ENCODE data around the gene JAGN1. TPM values are rescaled to one million over a fixed set of nuclear protein-coding genes. Genes with fewer than 3 reads are reported as not detected.
"Not testable (repeated sequence)": the region's sequence is repeated elsewhere in the genome, so short reads cannot be mapped to it uniquely, and the experiment has no call there.

Gene JAGN1
- total and polyA plus RNA-seq, 2 donors (not counting 1 experiment from before 2014, with no cell fraction given): 20.3 to 25.7 TPM

- no peaks in the 10 kb centered on the region for H3K9me3 Mint-ChIP-seq (ENCODE audit: insufficient read depth)
- DNase-seq (no peak), ATAC-seq (ENCODE audit: low read depth) (no peak)
- H3K9me3 ChIP-seq (ENCODE audit: control extremely low read depth in 1 of 3, control insufficient read depth in 2 of 3, insufficient read depth in 1 of 3, low read length in 2 of 3): no peaks in the 10 kb centered on the region
- ChIA-PET POLR2A (no interaction called here), CTCF (no interaction called here)
- no peak overlapping the region for H3K9ac ChIP-seq (ENCODE audit: low read length)
- intact Hi-C loops (cut with micrococcal nuclease): no loop called here
- peaks cover 15% of the 10 kb centered on the region for H3K27me3 Mint-ChIP-seq
- TF ChIP-seq EZH2 (IDR thresholded peaks at IDR 0.05; ENCODE audit: borderline replicate concordance, insufficient read depth, low read depth, low read length, poor library complexity, severe bottlenecking): no peak
- TF ChIP-seq, protein P1, sequence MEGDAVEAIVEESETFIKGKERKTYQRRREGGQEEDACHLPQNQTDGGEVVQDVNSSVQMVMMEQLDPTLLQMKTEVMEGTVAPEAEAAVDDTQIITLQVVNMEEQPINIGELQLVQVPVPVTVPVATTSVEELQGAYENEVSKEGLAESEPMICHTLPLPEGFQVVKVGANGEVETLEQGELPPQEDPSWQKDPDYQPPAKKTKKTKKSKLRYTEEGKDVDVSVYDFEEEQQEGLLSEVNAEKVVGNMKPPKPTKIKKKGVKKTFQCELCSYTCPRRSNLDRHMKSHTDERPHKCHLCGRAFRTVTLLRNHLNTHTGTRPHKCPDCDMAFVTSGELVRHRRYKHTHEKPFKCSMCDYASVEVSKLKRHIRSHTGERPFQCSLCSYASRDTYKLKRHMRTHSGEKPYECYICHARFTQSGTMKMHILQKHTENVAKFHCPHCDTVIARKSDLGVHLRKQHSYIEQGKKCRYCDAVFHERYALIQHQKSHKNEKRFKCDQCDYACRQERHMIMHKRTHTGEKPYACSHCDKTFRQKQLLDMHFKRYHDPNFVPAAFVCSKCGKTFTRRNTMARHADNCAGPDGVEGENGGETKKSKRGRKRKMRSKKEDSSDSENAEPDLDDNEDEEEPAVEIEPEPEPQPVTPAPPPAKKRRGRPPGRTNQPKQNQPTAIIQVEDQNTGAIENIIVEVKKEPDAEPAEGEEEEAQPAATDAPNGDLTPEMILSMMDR (IDR thresholded peaks at IDR 0.05): no peak
- 93% methylated on average over 5 of the region's 6 CpGs for WGBS (ENCODE audit: insufficient coverage)
- no peaks in the 10 kb centered on the region for H3K4me1 Mint-ChIP-seq
- no peak overlapping the region for H2AFZ ChIP-seq (ENCODE audit: insufficient read depth, low read depth, low read length, poor library complexity, severe bottlenecking)
- H3K4me2 ChIP-seq (replicated peaks; ENCODE audit: low read depth, low read length, poor library complexity, severe bottlenecking): no peak overlapping the region
- H3K36me3 ChIP-seq (replicated peaks in 1 of 2; ENCODE audit: control extremely low read depth in 1 of 2, control insufficient read depth in 1 of 2, extremely low read depth in 1 of 2, insufficient read depth in 2 of 2, low read length in 1 of 2): no peaks in the 10 kb centered on the region
- H3K27me3 ChIP-seq (replicated peaks in 1 of 4; ENCODE audit: control extremely low read depth in 1 of 4, control insufficient read depth in 3 of 4, insufficient read depth in 4 of 4, low read length in 3 of 4): no peaks in the 10 kb centered on the region
- no peak overlapping the region for H3K4me3 ChIP-seq (ENCODE audit: control extremely low read depth in 1 of 5, extremely low read depth in 1 of 5, insufficient read depth in 1 of 5, low read depth in 2 of 5, low read length in 4 of 5)
- no peaks in the 10 kb centered on the region for H3K4me1 ChIP-seq (ENCODE audit: control insufficient read depth in 2 of 2, insufficient read depth in 2 of 2, low read length in 2 of 2)
- H3K27ac Mint-ChIP-seq: no peak overlapping the region
- H4K20me1 ChIP-seq (ENCODE audit: control insufficient read depth, insufficient read depth, low read length, poor library complexity, severe bottlenecking): no peaks in the 10 kb centered on the region
- H3K79me2 ChIP-seq (ENCODE audit: control insufficient read depth, insufficient read depth, low read length): no peaks in the 10 kb centered on the region
- H3K4me3 Mint-ChIP-seq: no peak overlapping the region
- no peak overlapping the region for H3K27ac ChIP-seq (ENCODE audit: low read length in 2 of 2)
Observed at GRCh38 chr3:9852528-9852927, 37.9 kb upstream of the JAGN1 start.

- H3K4me1 Mint-ChIP-seq, CTCF ChIA-PET: not testable (repeated sequence)
Observed at GRCh38 chr3:9854291-9854940, 36.0 kb upstream of the JAGN1 start.

More at GRCh38 chr3:9854291-9854940, 36.0 kb upstream of the JAGN1 start:
- H3K36me3 ChIP-seq (replicated peaks in 1 of 2; ENCODE audit: control extremely low read depth in 1 of 2, control insufficient read depth in 1 of 2, extremely low read depth in 1 of 2, insufficient read depth in 2 of 2, low read length in 1 of 2); H4K20me1 ChIP-seq (ENCODE audit: control insufficient read depth, insufficient read depth, low read length, poor library complexity, severe bottlenecking); ATAC-seq (ENCODE audit: low read depth); DNase-seq; intact Hi-C loops (cut with micrococcal nuclease); H3K27me3 ChIP-seq (replicated peaks in 1 of 4; ENCODE audit: control extremely low read depth in 1 of 4, control insufficient read depth in 3 of 4, insufficient read depth in 4 of 4, low read length in 3 of 4); H2AFZ ChIP-seq (ENCODE audit: insufficient read depth, low read depth, low read length, poor library complexity, severe bottlenecking); H3K4me3 Mint-ChIP-seq; H3K79me2 ChIP-seq (ENCODE audit: control insufficient read depth, insufficient read depth, low read length); H3K4me2 ChIP-seq (replicated peaks; ENCODE audit: low read depth, low read length, poor library complexity, severe bottlenecking); H3K9me3 ChIP-seq (ENCODE audit: control extremely low read depth in 1 of 3, control insufficient read depth in 2 of 3, insufficient read depth in 1 of 3, low read length in 2 of 3); H3K4me1 ChIP-seq (ENCODE audit: control insufficient read depth in 2 of 2, insufficient read depth in 2 of 2, low read length in 2 of 2); H3K27ac Mint-ChIP-seq; H3K27ac ChIP-seq (ENCODE audit: low read length in 2 of 2); POLR2A ChIA-PET; H3K9me3 Mint-ChIP-seq (ENCODE audit: insufficient read depth); H3K4me3 ChIP-seq (ENCODE audit: control extremely low read depth in 1 of 5, extremely low read depth in 1 of 5, insufficient read depth in 1 of 5, low read depth in 2 of 5, low read length in 4 of 5); H3K9ac ChIP-seq (ENCODE audit: low read length): not testable (repeated sequence)
- H3K27me3 Mint-ChIP-seq: peaks cover 15% of the 10 kb centered on the region
- 95% methylated on average over 7 of the region's 11 CpGs for WGBS (ENCODE audit: insufficient coverage)

All from B cell (primary cell).